Measurements from ENCODE around the gene AFG1L.
"Not testable (repeated sequence)": the region's sequence is repeated elsewhere in the genome, so short reads cannot be mapped to it uniquely, and the experiment has no call there.

AFG1L gene

DNA sequence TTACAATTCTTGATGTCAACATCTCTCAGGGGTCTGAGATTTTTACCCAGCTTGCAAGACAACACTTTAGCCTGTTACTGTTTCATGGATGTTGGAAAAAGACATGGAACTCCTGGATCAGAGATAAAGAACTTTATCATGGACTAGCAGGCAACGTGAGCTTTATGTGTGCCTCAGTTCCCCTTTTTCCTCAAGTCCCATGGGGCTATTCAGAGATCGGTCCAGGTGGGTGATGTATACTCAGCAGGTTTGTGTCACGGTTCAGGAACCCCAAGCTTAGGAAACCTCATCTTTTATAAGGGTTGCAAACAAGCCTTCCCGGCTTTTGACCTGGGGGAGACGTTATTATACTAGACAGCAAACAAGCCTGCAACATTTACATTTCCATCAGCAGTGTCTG is 15.0 kb downstream of the AFG1L start:
- H3K27ac Mint-ChIP-seq = no peak overlapping the region
- H3K9me3 Mint-ChIP-seq (ENCODE audit: low read depth) = no peaks in the 10 kb centered on the region
- no peak overlapping the region for H3K4me3 Mint-ChIP-seq
- no peaks in the 10 kb centered on the region for H3K4me1 Mint-ChIP-seq (ENCODE audit: low read depth)
- no peaks in the 10 kb centered on the region for H3K27me3 Mint-ChIP-seq
- H3K36me3 Mint-ChIP-seq = peaks cover 4% of the 10 kb centered on the region

- no peak overlapping the region for H3K4me3 Mint-ChIP-seq
- H3K36me3 Mint-ChIP-seq = peaks cover 4% of the 10 kb centered on the region
- no peak overlapping the region for H3K27ac Mint-ChIP-seq
- H3K4me1 Mint-ChIP-seq (ENCODE audit: low read depth) = no peaks in the 10 kb centered on the region
- no peaks in the 10 kb centered on the region for H3K27me3 Mint-ChIP-seq
- no peaks in the 10 kb centered on the region for H3K9me3 Mint-ChIP-seq (ENCODE audit: low read depth)
Observed at GRCh38 chr6:108312605-108313004, 17.8 kb downstream of the AFG1L start.

GRCh38 chr6:108321253-108321747 is 26.4 kb downstream of the AFG1L start:
- Mint-ChIP-seq H3K4me1 (ENCODE audit: low read depth) (no peaks in the 10 kb centered on the region), H3K9me3 (ENCODE audit: low read depth) (no peaks in the 10 kb centered on the region), H3K27ac (no peak overlapping the region), H3K4me3 (no peak overlapping the region), H3K27me3 (no peaks in the 10 kb centered on the region), H3K36me3 (peaks cover 3% of the 10 kb centered on the region)

- H3K27me3 Mint-ChIP-seq = no peaks in the 10 kb centered on the region
- H3K4me3 Mint-ChIP-seq = no peak overlapping the region
Observed at GRCh38 chr6:108322728-108323127, 27.9 kb downstream of the AFG1L start.

DNA sequence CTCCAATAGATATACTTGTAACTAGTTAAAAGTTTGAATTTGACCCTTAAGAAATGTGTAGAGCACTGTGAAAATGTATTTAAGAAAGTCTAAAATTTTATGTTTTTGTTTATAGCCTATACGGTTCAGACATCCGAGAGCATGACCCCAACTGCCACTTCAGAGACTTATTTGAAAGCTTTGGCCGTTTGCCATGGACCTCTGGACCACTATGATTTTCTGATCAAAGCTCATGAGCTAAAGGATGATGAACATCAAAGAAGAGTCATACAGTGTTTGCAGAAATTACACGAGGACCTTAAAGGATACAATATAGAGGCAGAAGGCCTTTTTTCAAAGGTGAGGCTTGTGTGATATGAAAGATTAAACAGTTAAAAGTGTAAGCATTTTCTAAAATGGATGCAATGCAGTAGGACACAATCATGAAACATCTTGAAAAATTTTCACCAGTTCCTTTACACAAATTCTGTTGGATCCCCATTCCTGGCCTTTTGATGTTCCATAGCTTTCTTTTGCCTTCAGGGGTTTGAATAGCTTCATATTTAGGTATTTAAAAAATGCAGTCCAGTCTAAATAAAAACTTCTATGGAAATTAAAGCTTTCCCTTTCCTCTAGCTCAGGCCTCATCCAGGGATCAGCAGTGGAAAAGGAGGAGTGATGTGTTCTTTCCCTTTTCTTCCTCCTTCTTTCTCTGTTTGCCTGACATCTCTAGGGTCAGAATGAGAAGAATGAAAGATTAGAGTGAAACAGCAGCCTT is 29.0 kb downstream of the AFG1L start:
- no peaks in the 10 kb centered on the region for H3K27me3 Mint-ChIP-seq
- no peaks in the 10 kb centered on the region for H3K4me1 Mint-ChIP-seq (ENCODE audit: low read depth)
- no peak overlapping the region for H3K27ac Mint-ChIP-seq
- no peaks in the 10 kb centered on the region for H3K9me3 Mint-ChIP-seq (ENCODE audit: low read depth)
- no peak overlapping the region for H3K4me3 Mint-ChIP-seq
- H3K36me3 Mint-ChIP-seq = peaks cover 13% of the 10 kb centered on the region

More at GRCh38 chr6:108322728-108323127, 27.9 kb downstream of the AFG1L start:
- Mint-ChIP-seq H3K4me1 (ENCODE audit: low read depth) (no peaks in the 10 kb centered on the region), H3K36me3 (peaks cover 11% of the 10 kb centered on the region), H3K27ac (no peak overlapping the region), H3K9me3 (ENCODE audit: low read depth) (no peaks in the 10 kb centered on the region)

DNA sequence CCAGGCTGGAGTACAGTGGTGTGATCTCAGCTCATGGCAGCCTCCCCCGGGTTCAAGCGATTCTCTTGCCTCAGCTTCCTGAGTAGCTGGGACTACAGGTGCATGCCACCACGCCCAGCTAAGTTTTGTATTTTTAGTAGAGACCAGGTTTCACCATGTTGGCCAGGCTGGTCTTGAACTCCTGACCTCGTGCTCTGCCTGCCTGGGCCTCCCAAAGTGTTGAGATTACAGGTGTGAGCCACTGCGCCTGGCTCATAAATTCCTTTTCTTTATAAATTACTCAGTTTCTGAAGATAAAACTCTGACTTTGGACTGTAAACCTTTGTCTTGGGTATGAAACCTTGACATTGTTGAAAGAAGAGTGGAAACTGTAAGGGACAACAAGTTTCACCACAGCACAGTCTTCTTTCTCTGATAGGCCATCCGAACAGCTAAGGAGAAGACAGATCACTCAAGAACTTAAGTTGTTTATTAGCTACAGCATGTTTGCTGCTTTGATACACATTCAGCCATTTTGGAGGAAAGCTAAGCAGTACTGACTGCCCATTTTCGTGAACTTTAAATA is 35.4 kb downstream of the AFG1L start:
- H3K4me1 Mint-ChIP-seq (ENCODE audit: low read depth); H3K27me3 Mint-ChIP-seq; H3K9me3 Mint-ChIP-seq (ENCODE audit: low read depth); H3K27ac Mint-ChIP-seq; H3K4me3 Mint-ChIP-seq: not testable (repeated sequence)
- peaks cover 19% of the 10 kb centered on the region for H3K36me3 Mint-ChIP-seq

DNA sequence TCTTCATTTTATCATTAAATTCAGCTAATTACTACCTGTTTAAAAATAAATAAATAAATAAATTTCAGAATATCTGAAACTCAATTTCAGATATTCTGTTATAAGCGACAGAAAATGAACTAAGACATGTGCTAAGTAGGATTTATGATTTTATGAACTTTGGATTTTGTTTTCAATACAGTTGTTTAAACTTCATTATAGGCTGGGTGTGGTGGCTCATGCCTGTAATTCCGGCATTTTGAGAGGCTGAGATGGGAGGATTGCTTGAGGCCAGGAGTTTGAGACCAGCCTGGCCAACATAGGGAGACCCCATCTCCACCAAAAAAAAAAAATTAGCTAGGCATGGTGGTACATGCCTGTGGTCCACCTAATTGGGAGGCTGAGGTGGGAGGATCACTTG is 36.0 kb downstream of the AFG1L start:
- Mint-ChIP-seq H3K9me3 (ENCODE audit: low read depth) (no peaks in the 10 kb centered on the region), H3K4me3 (no peak overlapping the region), H3K27me3 (no peaks in the 10 kb centered on the region), H3K27ac (no peak overlapping the region), H3K4me1 (ENCODE audit: low read depth) (no peaks in the 10 kb centered on the region), H3K36me3 (peaks cover 19% of the 10 kb centered on the region)

DNA sequence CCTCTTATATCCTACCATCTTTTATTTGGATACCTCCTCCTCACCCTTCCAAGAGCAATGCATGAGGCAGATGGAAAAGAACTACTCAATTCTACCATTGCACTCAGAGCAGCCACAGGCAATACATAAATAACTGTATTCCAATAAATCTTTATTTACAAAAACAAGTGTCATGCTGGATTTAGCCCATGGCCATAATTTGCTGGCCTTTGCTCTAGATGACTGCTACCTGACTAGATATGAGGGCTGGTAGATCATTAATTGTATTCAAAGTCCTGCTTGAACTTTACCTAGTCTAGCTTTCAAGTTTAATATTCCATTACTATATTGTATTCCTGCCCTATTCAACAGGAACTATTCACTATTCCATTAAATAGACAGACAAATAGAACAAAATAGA is 37.1 kb downstream of the AFG1L start:
- H3K36me3 Mint-ChIP-seq = peaks cover 15% of the 10 kb centered on the region
- H3K27ac Mint-ChIP-seq = no peak overlapping the region
- no peak overlapping the region for H3K4me3 Mint-ChIP-seq
- H3K9me3 Mint-ChIP-seq (ENCODE audit: low read depth) = no peaks in the 10 kb centered on the region
- no peaks in the 10 kb centered on the region for H3K27me3 Mint-ChIP-seq
- no peaks in the 10 kb centered on the region for H3K4me1 Mint-ChIP-seq (ENCODE audit: low read depth)

- Mint-ChIP-seq H3K4me3 (no peak overlapping the region), H3K27me3 (no peaks in the 10 kb centered on the region), H3K36me3 (peaks cover 10% of the 10 kb centered on the region), H3K4me1 (ENCODE audit: low read depth) (no peaks in the 10 kb centered on the region), H3K27ac (no peak overlapping the region), H3K9me3 (ENCODE audit: low read depth) (no peaks in the 10 kb centered on the region)
Observed at GRCh38 chr6:108336971-108337370, 42.1 kb downstream of the AFG1L start.

GRCh38 chr6:108337721-108338120 is 42.9 kb downstream of the AFG1L start:
- Mint-ChIP-seq H3K27ac (no peak overlapping the region), H3K27me3 (no peaks in the 10 kb centered on the region), H3K4me3 (no peak overlapping the region), H3K4me1 (ENCODE audit: low read depth) (no peaks in the 10 kb centered on the region), H3K36me3 (peaks cover 10% of the 10 kb centered on the region), H3K9me3 (ENCODE audit: low read depth) (no peaks in the 10 kb centered on the region)

DNA sequence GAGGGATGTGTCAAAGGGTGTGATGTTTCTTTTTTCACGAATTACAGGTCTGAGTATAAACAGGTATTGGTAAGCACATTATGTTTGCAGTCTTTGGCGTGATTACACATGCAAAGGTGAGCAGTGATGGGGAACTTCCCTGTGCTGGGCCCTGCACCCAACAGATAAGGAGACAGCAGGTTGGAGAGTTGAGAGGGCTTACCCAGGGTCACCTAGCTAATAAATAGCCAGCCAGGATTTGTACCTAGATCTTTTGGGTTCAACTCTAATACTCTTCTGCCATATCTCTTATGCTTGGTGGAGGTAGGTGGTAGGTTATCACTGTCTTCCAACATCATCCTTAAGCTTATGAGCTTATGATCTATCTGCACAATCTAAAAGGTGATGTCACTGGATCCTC is 46.5 kb downstream of the AFG1L start:
- Mint-ChIP-seq H3K36me3 (peaks cover 14% of the 10 kb centered on the region), H3K27me3 (no peaks in the 10 kb centered on the region), H3K27ac (no peak overlapping the region), H3K4me1 (ENCODE audit: low read depth) (no peaks in the 10 kb centered on the region), H3K4me3 (no peak overlapping the region), H3K9me3 (ENCODE audit: low read depth) (no peaks in the 10 kb centered on the region)

DNA sequence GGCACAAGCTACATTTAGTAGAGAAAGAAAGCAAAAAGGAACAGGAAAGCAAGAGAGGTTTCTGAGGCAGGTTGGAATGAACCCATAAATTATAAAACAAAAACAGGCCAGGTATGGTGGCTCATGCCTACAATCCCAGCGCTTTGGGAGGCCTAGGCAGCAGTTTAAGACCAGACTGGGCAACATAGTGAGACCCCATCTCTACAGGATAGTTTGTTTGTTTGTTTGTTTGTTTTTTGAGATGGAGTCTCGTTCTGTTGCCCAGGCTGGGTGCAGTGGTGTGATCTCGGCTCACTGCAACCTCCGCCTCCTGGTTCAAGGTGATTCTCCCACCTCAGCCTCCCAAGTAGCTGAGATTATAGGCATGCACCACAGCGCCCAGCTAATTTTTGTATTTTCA is 49.0 kb downstream of the AFG1L start:
- H3K36me3 Mint-ChIP-seq = peaks cover 22% of the 10 kb centered on the region
- H3K27me3 Mint-ChIP-seq = no peaks in the 10 kb centered on the region
- H3K4me1 Mint-ChIP-seq (ENCODE audit: low read depth) = peaks cover 8% of the 10 kb centered on the region
- no peaks in the 10 kb centered on the region for H3K9me3 Mint-ChIP-seq (ENCODE audit: low read depth)
- H3K27ac Mint-ChIP-seq = no peak overlapping the region
- no peak overlapping the region for H3K4me3 Mint-ChIP-seq

GRCh38 chr6:108348655-108349349 is 53.9 kb downstream of the AFG1L start:
- Mint-ChIP-seq H3K9me3 (ENCODE audit: low read depth) (no peaks in the 10 kb centered on the region), H3K4me1 (ENCODE audit: low read depth) (peaks cover 9% of the 10 kb centered on the region), H3K36me3 (peaks cover 21% of the 10 kb centered on the region), H3K27me3 (no peaks in the 10 kb centered on the region), H3K27ac (no peak overlapping the region), H3K4me3 (no peak overlapping the region)

GRCh38 chr6:108350528-108350927 is 55.7 kb downstream of the AFG1L start:
- no peaks in the 10 kb centered on the region for H3K27me3 Mint-ChIP-seq
- H3K9me3 Mint-ChIP-seq (ENCODE audit: low read depth) = no peaks in the 10 kb centered on the region
- H3K27ac Mint-ChIP-seq = no peak overlapping the region
- H3K4me1 Mint-ChIP-seq (ENCODE audit: low read depth) = peaks cover 9% of the 10 kb centered on the region
- no peak overlapping the region for H3K4me3 Mint-ChIP-seq
- H3K36me3 Mint-ChIP-seq = peaks cover 20% of the 10 kb centered on the region

DNA sequence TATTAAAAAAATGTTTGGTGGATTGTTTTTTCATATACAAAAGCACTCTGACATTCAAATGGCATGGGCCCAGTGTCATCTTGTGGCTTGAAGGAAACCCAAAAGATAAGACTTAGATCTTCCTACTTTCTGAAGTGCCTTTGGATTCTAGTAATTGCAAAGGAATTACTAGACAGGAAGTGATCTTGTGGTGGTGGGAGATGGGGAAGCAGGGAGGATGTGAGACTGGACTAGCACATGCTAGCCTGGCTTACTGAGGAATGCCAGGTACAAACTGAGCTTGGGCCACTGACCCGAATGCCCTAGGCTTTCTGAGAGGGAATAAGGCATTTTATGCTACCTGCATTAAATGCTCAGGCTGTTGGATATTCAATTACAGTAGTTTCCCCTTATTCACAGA is 59.0 kb downstream of the AFG1L start:
- H3K4me1 Mint-ChIP-seq (ENCODE audit: low read depth) = peaks cover 4% of the 10 kb centered on the region
- peaks cover 17% of the 10 kb centered on the region for H3K36me3 Mint-ChIP-seq
- no peak overlapping the region for H3K4me3 Mint-ChIP-seq
- H3K27ac Mint-ChIP-seq = no peak overlapping the region
- no peaks in the 10 kb centered on the region for H3K27me3 Mint-ChIP-seq
- H3K9me3 Mint-ChIP-seq (ENCODE audit: low read depth) = no peaks in the 10 kb centered on the region

Data from activated naive CD8-positive, alpha-beta T cell (primary cell).